ENCODE data around the gene FGD6.
A peak's percentile ranks its signal among the peaks of the same experiment; 100 is the strongest.

FGD6 gene

DNA sequence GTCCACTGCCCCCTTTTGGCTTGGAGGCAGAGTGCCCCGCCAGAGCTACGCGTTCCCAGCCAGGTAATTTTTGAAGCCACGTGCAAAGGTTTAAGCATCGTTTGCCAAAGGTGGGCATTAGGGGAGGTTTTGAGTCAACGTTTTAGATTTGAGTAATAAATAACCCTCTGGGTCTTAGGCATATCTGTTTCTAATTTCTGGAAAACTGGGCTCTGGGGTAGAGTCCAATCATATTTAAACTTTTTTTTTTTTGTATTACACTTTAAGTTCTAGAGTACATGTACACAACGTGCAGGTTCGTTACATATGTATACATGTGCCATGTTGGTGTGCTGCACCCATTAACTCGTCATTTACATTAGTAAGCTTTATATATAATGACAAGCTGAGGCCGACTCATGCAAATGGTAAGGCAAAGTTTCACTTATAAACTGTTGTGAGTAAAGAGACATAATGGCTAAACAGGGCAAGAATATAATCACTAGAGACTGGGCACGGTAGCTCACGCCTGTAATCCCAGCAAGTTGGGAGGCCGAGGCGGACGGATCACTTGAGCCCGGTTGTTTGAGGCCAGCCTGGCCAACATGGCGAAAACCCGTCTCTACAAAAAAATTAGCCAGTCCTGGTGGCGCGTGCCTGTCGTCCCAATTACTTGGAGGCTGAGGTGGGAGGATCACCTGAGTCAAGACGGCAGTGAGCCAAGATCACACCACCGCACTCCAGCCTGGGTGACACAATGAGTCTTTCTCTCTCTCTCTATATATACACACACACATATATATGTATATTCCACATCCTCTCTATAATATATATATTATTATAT lies 143.4 kb downstream of the FGD6 start:
- peak; percentile 94 for FAIRE-seq

DNA sequence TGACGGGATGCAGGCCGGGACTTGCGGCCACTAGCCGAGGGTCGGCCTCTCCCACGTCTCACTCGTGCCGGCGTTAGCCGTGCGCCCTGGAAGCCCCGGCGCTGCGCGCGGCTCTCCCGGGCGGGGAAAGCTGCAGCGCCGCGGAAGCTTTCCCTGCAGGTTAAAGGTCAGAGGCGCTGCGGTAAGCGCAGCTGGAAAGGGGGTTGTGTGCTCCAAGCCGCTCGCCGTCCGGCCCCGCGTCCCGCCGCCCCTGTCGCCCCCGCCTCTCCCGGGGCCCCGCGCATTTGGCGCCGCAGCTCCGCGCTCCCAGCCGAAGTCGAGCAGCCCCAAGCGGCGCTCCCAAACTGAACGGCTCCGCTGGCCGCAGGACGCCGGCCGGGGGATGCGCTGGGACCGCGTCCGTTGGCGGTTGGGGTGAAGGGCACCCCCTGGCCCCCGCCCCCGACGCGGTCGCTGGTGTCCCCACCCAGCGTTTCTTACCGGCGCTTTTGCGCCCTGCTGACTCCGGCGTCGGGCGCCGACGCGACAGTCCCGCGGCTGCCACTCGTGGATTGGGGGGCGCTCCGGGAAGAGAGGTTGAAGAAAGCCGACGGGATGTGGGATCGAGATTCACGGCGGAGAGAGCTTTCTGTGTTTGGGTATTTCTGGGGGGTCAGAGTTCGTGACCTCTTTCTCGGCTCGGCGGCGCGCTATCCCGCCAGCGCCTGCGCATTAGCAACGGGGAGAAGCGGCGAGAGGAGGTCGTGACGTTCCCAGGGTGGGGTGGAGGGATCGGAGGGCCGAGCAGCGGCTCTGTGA lies 144.2 kb downstream of the FGD6 start, which contains the start of gene NR2C1:
TSS of gene NR2C1 (minus strand) at position 719 of the 798 bp plus-strand sequence. CDS start 6,234 bp downstream, outside the sequence.
- FAIRE-seq: no peak

DNA sequence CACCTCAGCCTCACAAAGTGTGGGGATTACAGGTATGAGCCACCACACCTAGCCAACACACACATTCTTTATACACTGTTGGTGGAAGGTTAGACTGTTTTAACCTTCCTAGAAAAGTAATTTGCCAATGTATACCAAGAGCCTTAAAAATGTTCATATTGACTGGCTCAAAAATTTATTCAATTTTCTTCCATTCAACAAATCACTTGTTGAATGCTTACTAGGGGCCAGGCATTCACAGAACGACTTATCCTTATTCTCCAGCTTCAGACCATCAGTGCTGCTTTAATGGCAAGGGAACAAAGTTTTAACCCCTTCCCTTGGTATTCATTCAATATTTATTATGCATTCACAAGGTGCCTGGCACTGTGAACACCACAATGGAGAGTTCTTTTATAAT lies 146.9 kb downstream of the FGD6 start:
- no peak for FAIRE-seq

DNA sequence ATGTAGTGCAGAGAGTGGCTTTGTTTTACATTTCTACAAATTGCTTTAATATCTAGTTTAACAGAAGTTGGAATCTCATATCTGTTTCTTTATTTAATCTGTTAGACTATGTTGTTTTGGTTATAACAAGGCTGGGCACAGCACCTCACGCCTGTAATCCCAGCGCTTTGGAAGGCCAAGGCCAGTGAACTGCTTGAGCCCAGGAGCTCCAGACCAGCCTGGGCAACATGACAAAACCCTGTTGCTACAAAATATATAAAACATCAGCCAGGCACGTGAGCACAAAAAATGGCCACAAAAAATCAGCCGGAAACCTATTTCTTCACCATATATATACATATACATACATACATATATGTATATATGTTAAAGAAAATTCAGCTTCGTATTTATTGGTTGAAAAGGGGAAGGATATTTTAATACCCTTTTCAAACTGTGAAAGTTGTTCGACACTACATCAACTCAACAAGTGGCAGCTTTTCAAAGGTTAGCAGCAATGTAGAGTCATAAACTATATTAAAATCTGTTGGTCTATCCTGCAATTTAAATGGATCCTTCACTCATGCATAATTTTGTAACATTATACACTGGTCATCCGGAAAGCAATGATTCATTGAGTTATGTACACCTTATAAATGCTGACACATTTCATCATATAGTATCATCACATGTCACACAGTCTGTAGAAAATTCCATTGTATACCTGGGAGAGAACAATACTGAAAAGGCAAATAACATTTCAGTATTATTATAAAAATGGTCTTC lies 151.0 kb downstream of the FGD6 start:
- no peak for FAIRE-seq

DNA sequence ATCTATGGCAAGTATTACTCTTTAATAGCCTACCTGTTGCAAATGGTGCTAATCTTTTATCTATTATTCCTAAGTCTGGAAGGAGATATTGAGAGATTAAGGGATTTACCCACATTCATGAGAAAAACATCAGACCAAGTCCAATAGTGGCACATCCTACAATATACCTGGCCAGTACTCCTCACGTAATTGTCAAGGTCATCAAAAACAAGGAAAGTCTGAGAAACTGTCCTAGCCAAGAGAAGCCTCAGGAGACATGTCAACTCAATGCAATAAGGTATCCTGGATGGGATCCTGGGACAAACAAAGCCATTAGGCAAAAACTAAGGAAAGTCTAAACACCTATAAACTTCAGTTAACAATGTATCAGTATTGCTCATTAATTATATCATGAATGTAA lies 156.3 kb downstream of the FGD6 start:
- FAIRE-seq: no peak

DNA sequence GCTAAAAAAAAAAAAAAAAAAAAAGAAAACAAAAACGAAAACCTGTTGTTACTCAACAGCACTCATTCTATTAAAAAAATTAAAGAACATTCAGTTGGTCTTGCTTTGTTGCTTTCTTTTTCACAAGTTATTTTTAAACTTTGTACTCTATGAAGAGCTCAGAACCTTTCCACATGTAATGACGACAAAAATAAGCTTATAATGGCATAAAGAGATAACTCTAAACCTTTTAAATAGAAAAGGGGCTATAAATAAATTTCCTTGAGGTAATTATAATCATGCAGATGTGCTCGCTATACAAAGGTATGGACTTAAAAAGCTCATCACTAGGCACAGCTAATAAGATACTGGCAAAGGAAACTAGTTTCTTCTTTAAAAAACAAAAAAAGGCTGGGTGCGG lies 157.3 kb downstream of the FGD6 start:
- FAIRE-seq: no peak

DNA sequence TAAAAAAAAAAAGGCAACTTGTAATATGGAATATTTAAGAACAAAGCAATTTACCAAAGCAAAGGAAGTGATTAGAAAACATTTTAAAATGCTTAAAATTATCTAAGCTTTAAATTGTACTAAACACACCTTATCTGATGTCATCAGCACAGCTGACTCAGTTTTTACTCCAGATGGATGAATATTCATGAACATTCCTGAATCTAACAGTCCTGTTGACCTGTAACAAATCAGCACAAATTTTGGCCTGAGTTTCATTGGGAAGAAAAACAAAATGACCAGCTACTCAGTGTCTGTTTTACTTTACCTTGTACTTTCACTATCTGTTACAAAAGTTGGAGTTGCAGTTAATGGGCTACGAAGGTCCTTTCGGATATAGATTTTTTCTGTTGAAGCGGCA lies 159.8 kb downstream of the FGD6 start:
- no peak for FAIRE-seq

DNA sequence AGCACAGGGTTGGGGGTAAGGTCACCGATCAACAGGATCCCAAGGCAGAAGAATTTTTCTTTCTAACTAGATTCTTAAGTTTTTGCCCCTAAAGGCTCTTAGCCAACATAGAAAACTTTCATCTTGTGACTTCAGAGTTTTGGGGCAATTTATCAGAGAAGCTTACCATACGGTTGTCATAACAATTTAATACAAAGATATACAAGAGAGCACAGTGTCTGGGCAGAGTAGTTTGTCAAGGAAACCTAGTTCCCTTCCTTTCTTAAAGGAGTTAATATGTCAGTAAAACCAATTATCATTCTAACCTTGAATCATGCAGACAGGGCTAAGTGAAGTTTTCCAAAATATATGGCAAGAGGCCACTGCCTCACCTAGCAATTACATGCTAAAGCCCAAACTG lies 162.2 kb downstream of the FGD6 start:
- no peak for FAIRE-seq

DNA sequence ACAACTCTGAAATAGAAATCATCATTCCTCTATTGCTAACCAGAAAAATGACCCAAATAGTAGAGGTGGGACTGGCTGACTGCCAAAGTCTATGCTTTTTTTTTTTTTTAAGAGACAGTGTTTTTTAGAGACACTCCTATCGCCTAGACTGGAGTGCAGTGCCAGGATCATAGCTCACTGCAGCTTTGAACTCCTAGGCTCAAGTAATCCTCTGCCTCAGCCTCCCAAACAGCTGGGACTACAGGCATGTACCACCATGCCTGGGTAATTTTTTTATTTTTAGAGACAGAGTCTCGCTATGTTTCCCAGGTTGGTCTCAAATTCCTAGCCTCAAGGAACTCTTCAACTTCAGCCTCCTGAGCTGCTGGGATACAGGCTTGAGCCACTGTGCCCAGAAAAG lies 163.1 kb downstream of the FGD6 start:
- no peak for FAIRE-seq

DNA sequence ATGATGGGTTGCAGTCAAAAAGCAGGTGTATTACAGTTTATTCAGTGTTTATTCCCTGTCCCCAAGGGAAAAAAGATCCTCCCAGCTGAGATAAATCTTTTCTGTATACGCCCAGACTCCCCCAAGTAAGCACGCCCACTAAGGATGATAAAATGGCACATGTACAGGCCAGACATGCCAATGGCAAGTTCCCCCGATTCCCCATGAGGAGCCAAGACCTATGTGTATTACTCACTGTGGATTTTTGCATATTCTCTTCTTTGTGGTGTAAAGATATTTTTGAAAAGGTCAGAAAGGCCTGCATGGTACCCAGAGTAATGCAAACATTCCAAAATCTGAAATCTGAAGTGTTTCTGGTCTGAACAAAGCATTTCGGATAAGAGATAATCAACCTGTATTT lies 166.0 kb downstream of the FGD6 start:
- no peak for FAIRE-seq

DNA sequence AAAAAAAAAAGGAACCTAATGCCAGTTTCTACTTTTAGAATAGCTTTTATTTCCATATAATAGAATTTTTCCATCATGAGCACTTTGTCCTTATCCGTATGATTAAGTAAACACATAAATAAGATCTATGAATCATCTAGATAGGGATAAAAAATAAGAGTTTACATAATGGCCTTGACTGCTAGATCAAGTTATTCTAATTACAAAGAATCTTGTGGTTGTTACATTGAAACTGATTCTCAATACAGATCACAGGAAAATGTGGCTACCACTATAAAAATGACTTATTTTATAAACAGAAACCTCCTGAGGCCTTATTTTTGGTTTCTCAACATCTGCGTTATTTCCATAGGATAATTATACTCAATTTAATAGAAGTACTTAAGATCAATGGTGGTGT lies 179.4 kb downstream of the FGD6 start:
- no peak for FAIRE-seq

DNA sequence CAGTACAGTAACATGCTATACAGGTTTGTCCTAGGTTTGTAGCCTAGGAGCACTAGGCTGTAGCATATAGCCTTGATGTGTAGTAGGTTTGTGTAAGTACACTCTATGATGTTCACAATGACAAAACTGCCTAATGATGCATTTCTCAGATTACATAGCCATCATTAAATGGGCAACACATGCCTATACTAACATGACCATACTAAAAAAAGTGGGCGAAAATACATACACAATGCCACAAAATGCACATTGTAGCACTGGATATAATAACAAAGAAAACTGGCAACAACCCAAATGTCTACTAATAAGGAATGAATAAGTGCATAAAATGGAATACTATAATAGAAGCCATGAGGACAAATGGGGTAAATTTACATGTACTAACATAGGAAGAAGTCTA lies 182.5 kb downstream of the FGD6 start:
- no peak for FAIRE-seq
